Activated CD4-positive, alpha-beta T cell treated with anti-CD3 and anti-CD28 coated beads, Interleukin-10, Interleukin-2, amounts not matched to agents 100 ng/mL and 50 ng/mL, durations not matched to agents 16 hours and 8 hours (primary cell): ENCODE data around the gene KIAA0232.
"Not testable (repeated sequence)": the region's sequence is repeated elsewhere in the genome, so short reads cannot be mapped to it uniquely, and the experiment has no call there.

Experiments
- DNase-seq: peaks from one replicate; pipeline ENCODE4 v3.0.0-alpha.2; 2020

KIAA0232 gene

DNA sequence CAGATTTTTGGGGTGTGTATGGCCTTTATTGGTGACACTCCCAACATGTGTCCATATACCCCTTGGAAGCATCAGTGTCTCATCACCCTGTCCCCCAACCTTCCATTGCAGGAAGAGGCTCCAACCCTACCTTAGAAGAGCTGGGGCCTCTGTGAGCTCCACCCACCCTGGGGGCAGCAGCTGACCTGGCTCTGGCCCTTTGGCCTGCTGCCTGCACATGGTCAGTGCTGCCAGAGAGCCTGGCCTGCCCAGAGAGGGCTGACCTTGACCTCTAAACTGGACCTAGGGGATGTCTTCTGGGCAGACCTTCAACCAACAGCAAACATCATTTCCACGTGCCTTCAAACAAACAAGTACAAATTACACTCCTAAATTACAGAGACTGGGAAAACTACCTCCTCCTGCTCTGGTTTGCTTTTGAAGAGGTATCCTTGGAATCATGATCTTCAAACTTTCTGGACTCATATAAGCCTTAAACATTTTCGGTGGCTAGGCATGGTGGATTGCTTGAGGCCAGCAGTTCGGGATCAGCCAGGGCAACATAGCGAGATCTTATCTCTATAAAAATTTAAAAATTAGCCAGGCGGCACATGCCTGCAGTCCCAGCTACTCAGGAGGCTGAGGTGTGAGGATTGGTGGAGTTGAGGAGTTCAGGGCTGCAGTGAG lies 27.3 kb upstream of the KIAA0232 start:
- no peak for DNase-seq

DNA sequence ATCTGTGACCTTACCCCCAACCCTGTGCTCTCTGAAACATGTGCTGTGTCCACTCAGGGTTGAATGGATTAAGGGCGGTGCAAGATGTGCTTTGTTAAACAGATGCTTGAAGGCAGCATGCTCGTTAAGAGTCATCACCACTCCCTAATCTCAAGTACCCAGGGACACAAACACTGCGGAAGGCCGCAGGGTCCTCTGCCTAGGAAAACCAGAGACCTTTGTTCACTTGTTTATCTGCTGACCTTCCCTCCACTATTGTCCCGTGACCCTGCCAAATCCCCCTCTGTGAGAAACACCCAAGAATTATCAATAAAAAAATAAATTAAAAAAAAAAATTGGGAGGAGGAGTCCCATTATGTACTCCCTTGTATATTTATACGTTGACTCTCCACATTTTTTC lies 26.2 kb upstream of the KIAA0232 start:
- not testable (repeated sequence) for DNase-seq

DNA sequence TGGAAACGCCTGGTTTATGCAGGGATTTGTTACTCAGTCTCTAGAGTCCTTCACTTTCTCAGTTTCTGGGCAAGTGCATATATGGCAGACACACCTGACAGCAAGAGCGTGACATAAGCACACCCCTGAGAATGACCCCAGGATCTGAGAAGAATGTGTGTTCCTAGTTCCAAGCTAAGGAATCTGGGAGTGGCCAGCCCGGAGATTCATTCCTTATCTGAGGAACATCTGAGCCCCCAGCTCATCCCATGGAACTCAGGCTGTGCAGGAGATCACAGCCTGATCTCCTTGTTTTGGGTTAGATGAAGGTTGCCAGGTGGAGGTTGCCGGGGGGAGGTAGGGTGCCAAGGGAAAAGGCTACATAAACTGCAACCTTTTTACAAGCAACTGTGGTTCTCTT lies 23.8 kb upstream of the KIAA0232 start:
- no peak for DNase-seq

DNA sequence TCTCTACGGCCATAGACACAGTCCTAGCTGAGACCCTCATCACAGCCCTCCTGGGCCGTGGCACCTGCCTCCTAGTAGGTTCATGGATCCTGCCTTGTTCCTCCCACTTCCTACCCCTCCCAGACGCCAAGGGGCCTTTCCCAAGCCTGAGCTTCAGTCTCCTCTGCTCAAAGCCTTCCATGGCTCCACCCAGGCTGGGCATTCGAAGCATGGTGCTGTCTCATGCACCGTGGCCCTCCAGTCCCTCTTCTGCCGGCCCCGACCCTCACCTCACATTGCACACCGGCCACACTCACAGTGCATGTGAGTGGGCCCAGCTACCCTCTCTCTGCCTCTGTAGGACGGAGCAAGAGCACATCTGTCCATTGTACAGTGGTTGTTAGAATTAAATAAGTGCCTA lies 21.7 kb upstream of the KIAA0232 start:
- DNase-seq: no peak

DNA sequence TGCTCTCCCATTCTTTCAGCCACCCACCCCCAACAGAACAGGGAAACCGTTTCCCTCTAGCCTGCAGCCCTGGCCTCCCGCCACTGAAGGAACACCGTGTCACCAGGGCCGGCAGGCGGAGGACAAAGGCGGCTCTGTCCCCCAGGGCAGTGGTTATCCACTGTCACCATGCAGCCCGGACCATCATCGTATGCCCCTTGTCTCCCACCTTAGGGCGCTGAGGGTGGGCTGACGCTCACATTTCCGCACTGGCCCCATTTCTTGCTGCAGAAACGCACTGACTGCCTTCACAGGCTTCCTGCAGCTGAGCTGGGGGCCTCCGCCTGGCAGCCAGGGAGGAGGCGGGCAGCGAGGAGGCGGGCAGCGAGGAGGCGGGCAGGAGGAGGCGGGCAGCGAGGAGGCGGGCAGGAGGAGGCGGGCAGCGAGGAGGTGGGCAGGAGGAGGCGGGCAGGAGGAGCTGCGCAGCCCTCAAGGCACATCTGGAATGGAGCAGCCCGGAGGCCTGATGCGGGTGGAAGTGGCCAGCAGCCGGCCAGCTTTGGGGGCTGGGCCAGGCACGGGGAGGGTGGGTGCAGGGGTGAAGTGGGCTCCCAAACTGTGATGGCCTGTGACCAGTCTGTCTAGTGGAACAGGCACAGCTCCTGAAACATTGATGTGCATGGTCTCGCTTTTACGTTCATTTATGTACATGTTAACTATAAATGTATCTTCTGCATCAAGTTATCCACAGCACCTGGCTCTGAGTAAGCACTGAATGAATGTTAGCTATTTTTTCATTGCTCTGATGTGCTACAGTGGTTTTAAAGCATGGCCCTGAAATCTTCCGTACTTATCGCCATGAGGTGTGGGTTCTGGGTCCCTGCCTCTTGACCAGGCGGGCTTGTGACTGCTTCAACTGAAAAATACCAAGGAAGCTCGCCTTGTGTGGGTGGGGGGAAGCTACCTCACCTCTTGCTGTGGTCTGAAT lies 20.6 kb upstream of the KIAA0232 start:
- DNase-seq: no peak

DNA sequence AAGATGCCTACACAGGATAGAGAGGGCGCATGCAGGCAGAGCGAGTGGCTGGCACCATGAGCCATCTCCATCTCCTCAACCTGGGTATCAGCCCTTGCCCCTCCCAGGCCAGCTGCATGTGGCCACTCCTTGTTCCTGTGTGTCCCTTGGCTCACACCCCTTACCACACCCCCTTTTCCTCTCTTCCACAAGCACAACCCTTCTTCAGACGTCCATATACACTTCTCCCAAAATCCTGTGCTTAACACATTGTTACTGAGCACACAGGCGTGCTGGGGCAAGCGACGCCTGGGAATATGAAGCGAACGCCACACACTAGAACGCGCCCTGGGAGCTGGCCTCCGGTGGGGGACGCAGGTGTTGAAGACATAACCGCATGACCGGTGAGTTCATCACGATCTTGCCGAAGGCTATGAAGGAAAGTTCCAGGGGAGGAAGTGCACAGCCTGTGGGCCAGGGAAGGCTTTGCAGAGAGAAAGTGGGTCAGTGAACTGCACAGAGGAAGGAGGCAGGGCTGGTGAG lies 19.1 kb upstream of the KIAA0232 start:
- DNase-seq: no peak

DNA sequence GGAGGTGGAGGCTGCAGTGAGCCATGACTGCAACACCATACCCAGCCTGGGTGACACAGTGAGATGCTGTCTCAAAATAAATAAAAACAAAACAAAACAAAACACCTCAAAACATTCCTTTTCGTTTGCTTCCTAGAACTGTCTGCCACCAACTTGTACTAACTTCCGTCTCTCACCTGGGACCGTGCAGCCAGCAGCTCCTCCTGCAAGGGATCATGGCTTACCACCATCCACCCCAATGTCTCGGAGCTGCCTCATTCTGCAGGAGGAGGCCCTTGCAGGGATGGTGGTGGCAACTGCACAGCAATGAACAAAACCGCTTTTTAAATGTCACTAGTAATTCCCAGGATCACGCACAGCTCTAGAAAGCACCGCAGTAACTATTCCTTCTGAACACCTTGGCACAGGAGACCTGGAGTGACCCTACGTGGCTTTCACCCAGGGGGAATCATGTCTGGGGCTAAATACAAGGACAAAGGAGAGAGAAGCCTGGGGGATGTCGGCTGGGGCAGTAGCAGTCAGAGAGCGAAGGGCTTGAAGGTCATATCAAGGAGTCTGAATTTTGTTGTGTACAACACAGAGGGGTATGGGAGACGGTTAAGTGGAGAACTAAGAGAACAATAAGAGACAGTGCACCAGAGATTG lies 17.4 kb upstream of the KIAA0232 start:
- no peak for DNase-seq

DNA sequence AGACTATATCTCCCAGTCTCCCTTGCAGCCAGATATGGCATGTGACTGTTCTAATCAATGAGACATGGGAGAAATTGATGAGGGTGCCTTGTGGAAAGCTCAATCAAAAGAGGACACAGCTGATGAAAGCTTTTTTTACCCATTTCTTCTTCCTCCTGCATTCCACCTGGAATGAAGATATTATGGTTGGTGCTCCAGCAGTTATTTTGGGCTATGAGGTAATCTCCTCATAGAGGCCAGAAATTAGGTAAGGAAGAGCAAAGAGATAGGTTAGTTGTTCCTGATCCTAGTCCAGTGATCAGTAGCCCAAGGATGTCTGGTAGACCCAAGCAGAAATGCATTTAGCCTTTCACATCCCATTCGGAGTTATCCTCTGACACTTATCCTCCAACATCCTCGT lies 16.8 kb upstream of the KIAA0232 start:
- DNase-seq: no peak

DNA sequence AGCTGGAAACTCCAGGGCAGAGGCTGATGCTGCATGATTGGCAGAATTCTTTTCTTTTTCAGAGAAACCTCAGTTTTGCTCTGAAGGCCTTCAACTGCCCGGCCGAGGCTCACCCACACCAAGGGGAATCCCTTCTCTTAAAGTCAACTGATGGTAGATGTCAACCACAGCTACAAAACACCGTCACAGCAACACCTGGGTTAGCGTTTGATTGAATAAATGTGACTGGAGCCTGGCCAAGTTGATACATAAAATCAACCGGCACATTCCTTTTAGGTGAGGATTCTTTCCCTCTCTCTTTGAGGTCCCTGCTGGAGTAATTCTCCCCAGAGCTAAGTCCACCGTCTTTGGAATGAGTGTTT lies 15.2 kb upstream of the KIAA0232 start:
- DNase-seq: no peak

DNA sequence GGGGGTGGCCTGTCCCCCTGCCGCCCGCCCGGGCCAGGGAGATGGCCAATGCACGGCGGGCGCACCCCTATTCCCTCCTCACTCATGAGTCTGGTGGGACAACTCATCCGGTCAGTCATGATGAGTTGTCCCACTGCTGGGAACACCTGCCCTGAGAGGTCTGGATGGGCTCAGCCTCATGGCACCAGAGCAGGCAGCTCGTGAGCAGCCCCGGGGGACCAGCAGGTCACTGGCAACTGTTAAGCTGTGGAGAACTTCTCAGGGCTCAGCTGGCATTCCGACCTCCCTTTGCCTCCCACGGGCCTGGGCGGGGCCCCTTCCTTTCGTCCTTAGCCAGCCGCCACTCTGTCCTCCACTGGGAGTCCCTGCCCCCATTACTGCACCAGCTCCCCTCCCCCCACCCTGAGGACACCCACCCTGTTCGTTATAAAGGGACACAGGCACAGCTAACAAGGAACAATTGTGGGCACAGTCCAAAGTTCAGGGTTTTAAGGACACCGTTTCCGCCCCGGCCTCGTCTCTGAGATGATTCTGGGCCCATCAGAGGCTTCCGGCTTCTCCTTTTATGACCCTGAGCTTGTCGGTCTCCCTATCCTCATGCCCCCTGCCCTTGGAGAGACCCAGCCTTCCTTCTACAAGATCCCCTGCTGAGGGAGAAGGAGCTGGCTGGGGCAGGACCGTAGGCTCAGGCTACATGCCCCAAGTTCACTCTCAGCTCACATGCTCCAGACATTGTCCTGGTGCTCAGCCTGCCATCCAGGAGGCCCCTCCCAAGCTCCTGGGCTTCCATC lies 14.6 kb upstream of the KIAA0232 start:
- DNase-seq: no peak

DNA sequence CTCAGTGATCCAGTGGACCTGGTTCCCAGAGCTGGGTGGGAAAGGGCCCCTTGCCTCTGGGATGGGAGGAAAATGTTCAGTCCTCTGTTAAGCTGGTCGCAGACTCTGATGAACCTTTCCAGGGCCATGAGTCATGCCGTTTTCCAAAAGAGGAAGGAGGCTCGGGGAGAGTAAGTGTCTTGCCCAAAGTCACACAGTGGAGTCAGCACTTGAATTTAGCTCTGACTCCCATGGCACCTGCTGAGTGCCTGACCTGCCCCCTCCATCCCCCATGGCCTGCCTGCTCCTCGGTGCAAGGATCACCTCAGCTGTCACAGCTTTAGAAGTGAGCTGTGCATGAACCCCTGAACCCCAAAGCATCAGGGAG lies 14.0 kb upstream of the KIAA0232 start:
- DNase-seq: no peak

DNA sequence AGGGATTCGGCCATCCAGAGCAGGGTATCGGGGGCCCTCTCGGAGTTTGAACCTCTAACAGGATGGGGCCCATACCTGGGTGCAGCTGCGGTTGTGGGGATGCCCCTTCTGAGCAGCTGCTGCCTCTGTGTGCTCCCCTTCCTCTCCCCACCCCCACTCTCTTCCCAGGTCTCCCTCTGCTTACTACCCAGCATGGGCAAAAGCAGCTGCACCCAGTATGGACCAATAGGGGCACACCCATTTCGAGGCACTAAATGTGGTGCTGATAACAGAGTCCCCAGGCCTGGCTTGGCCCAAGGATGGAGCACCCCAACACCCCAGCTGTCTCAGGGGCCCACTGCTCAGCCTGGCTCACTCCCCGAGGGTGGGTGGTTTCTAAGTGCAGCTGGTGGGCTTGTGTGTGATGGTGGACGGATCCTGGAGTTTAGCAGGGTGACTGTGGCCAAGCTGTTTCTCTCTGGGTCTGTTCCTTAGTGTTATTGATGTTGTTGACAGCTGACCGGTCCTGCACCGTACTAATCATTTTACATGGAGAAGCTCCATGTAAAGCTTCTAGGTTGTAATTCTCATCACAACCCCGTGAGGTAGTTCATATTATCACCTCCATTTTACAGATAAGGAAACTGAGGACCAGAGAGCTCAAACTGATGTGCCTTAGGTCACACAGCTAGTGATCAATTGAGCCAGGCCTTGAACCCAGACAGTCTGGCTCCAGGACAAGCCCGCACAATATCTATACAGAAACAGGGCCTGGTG lies 13.1 kb upstream of the KIAA0232 start:
- peak; percentile 19 for DNase-seq

DNA sequence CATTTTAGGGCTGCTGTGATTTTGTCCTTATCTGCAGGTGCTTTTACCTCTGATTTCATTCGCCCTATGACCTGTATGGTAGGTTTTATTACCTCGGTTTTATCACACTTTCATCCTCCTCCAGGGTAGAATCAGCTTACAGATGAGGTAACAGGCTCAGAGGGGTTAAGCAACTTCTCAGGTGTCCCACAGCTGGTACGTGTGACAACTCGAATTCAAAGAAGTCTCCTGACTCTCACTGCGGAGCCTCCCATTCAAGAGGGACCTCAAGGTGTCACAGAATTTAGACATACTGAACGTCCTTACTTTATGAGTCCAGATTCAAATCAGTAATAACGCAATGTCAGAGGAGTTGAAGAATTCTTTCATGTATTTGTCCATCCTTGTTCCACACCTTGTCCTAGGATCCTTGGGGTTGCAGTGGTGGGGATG lies 12.5 kb upstream of the KIAA0232 start:
- DNase-seq: no peak

DNA sequence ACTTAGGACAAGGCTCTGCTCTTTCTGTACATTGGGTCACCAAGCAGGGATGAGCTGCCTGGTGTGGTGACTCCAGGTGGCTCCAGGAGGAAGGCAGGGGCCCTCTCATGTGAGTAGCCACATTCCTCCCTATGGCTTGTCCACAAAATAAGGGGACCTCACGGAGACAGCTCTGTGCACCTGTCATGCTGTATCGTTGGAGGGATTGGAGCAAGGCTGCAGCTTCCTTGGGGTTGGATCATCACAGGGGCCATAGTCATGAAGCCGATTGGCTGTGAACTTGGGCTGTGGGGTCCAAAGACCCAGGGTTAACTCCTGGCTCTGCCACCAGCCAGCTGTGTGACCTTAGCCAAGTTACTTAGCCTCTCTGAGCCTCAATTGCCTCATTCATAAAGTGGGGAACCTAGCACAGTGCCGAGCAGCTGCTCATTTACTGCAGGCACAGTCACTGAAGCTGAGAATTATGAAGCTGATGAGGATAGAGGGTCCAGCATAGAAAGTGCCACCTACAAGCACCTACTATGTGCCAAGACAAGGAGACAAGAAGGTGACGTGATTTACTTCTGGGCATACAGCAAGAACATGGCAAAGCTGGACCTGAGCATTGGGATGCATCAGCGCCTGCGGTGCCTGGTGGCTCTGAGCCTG lies 11.8 kb upstream of the KIAA0232 start:
- no peak for DNase-seq

DNA sequence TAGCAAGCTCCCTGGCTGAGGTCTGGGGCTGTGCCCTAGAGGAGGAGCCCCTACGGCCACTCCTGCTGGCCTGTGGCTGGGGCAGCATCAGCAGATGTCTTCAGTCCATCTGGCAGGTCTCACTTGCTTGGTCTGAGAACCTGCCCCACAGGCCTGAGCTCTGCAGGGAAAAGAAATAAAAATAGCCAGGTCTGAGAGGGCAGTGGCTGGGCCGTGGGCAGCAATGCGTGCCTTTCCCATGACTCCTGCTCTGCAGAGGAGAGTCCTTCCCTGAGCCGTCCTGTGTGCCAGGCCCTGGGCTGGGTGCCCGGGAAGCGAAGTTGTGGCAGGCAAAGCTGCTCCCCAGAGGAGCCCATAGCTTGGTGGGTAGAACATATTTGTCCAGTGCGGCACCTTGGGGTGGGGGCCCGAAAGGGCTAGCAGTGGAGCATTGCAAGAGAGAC lies 11.3 kb upstream of the KIAA0232 start:
- no peak for DNase-seq

DNA sequence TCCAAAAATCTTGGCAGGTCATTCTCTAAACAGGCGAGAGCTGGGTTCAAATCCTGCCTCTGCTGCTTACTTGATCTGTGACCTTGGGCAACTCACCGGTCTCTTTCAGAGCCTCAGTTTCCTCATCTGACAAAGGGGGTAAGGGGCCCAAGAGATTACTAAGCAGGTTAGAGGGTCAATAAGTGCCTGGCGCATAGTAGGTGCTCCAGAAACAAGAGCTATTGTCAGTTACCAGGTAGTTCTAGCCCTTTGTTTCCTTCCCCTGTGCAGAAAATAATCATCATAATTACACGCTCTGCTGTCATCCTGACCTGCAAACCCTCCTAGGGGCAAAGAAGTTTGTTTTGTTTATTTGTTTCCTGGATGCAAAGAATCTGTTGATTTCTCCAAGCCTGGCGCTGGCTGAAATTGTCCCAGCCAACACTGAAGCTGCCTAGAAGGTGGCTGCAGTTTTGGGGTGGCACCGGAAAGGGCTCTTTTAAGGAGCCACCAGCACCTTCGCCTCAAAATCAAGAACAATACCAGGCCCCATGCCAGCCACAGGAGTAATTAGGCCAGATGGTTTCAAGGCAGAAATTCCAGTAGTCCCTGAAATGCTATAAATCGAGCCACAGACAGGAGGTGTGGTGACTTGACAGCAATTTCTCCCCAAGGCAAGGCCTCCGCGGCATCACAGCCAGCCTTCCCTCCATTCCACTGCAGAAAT lies 10.2 kb upstream of the KIAA0232 start:
- DNase-seq: no peak

DNA sequence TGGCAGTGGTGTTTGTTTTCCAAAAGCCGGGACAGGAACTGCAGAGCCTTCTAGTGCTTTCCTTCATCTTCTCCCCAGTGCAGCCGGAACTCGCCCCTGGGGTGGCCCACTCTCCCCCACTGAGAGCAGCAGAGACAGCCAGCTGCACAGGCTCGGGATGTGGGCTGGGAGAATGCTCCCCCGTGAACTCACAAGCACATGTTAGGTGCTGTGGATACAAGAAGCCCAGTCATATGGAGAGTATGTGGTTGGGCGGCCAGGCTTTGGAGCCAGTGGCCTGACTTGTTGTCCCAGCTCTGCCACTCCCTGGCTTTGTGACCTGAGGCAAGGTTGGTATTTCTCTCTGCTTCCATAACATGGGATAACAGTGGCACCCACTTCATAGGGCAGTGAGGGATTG lies 9.4 kb upstream of the KIAA0232 start:
- DNase-seq: no peak

DNA sequence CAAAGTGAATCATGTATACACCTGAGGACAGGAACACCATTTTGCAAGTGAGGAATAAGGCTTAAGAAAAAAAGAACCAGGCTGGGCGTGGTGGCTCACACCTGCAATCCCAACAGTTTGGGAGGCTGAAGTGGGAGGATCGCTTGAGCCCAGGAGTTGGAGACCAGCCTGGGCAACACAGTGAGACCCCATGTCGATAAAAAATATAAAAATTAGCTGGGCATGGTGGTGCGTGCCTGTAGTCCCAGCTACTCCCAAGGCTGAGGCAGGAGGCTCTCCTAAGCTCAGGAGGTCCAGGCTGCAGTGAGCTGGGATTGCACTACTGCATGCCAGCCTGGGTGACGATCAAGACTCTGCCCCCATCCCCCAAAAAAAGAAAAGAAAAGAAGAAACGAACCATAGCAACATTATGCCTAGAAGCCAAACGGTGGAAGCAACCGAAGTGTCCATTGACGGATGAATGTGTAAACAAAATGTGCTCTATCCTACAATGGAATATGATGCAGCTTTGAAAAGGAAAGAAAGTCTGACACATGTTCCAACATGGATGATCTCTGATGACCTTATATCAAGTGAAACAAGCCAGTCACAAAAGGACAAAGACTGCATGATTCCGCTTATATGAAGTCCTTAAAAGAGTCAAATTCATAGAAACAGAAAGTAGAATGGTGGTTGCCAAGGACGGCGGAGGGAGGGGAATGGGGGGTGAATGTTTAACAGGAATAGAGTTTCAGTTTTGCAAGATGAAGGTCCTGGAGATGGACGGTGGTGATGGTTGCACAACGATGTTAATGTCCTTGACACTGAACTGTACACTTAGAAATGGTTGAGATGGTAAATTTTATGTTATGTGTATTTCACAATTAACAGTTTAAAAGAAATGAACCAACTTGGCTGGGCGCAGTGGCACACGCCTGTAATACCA lies 8.6 kb upstream of the KIAA0232 start:
- DNase-seq: no peak

DNA sequence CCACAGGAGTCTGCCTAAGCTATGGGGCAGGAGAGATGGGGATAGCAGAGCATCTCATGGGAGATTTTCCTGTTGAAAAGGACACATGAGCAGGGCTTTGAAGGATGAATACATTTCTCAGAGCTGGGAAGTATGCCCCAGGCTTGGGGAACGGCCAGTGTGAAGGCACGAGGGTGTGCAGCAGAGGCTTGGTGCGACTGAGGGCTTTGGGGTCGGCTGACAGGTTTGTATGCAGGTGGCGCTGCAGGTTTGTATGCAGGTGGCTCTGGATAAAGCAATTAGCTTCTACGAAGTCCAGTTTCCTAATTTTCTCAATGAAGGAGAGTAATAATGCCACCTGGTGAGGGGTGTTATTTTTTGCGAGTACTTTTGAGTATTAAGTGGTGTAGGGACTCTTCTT lies 6.8 kb upstream of the KIAA0232 start:
- no peak for DNase-seq
